Neural cell (in vitro differentiated cells): ENCODE measurements around the gene FARP2. TPM values are rescaled to one million over a fixed set of nuclear protein-coding genes. Genes with fewer than 3 reads are reported as not detected.

Experiments used
- H2AFZ ChIP-seq: fragments of 200-600, 300-800 bp; sonication (generic), shearing (Covaris generic); 2 replicates; pipeline ENCODE4 v1.6.0; 2014; ENCODE audit warnings: low read depth, mild to moderate bottlenecking, antibody characterized with exemption, low read length, moderate library complexity
- H3F3A ChIP-seq: fragments of 200-600 bp; shearing (Covaris generic); 2 replicates; pipeline ENCODE4 v1.6.1; 2016; ENCODE audit warnings: mild to moderate bottlenecking, moderate library complexity, mixed read lengths, antibody characterized with exemption, low read length; ENCODE audit not compliant: insufficient read depth, poor library complexity, severe bottlenecking
- H3K27ac ChIP-seq: fragments of 200-600, 300-800 bp; sonication (generic), shearing (Covaris generic); 2 replicates; pipeline ENCODE4 v1.5.1; 2014; ENCODE audit warnings: mild to moderate bottlenecking, low read length, moderate library complexity
- H3K27me3 ChIP-seq: fragments of 300-800, 200-600 bp; sonication (generic), shearing (Covaris generic); 2 replicates; pipeline ENCODE4 v1.6.0; 2014; ENCODE audit warnings: mild to moderate bottlenecking, low read depth, low read length, moderate library complexity; ENCODE audit not compliant: insufficient read depth
- H3K36me3 ChIP-seq: fragments of 300-800, 200-600 bp; sonication (generic), shearing (Covaris generic); 2 replicates; pipeline ENCODE4 v1.5.1; 2014; ENCODE audit warnings: mild to moderate bottlenecking, antibody characterized with exemption, low read length, moderate library complexity; ENCODE audit not compliant: insufficient read depth
- H3K4me2 ChIP-seq: fragments of 300-800, 200-600 bp; sonication (generic), shearing (Covaris generic); 2 replicates; pipeline ENCODE4 v1.6.0; 2014; ENCODE audit warnings: mild to moderate bottlenecking, low read length
- H3K4me3 ChIP-seq: fragments of 300-800, 200-600 bp; sonication (generic), shearing (Covaris generic); 2 replicates; pipeline ENCODE4 v1.5.1; 2014; ENCODE audit warnings: mild to moderate bottlenecking, low read length, moderate library complexity
- H3K79me2 ChIP-seq: fragments of 200-600 bp; shearing (Covaris generic); replicated peaks from 2 replicates; pipeline ENCODE4 v1.6.0; 2014; ENCODE audit warnings: mild to moderate bottlenecking, low read length, moderate library complexity; ENCODE audit not compliant: insufficient read depth
- H3K9ac ChIP-seq: fragments of 300-800, 200-600 bp; sonication (generic), shearing (Covaris generic); 2 replicates; pipeline ENCODE4 v1.6.1; 2016; ENCODE audit warnings: mild to moderate bottlenecking, low read length, mixed read lengths
- H3K9me2 ChIP-seq: fragments of 200-600 bp; shearing (Covaris generic); 2 replicates; pipeline ENCODE4 v1.6.1; 2016; ENCODE audit warnings: mild to moderate bottlenecking, low read length, mixed read lengths; ENCODE audit not compliant: insufficient read depth
- H3K9me3 ChIP-seq: fragments of 200-600, 300-800 bp; sonication (generic), shearing (Covaris generic); 2 replicates; pipeline ENCODE4 v1.6.1; 2016; ENCODE audit warnings: mild to moderate bottlenecking, mixed run types, low read length, moderate library complexity, mixed read lengths
- H4K20me1 ChIP-seq: fragments of 200-600 bp; shearing (Covaris generic); 2 replicates; pipeline ENCODE4 v1.6.1; 2016; ENCODE audit warnings: mild to moderate bottlenecking, mixed run types; ENCODE audit not compliant: insufficient read depth
- CTCF ChIP-seq: fragments of 450-650 bp; IDR thresholded peaks from 2 replicates; pipeline ENCODE4 v1.5.1; 2014; ENCODE audit warnings: antibody characterized with exemption, mild to moderate bottlenecking, moderate library complexity; ENCODE audit not compliant: poor library complexity, severe bottlenecking
- EP300 ChIP-seq: fragments of 450-650 bp; conservative IDR thresholded peaks from 2 replicates; pipeline ENCODE4 v1.6.1; 2014; ENCODE audit warnings: antibody characterized with exemption, mild to moderate bottlenecking, moderate library complexity; ENCODE audit not compliant: poor library complexity, severe bottlenecking
- EZH2 ChIP-seq: fragments of 200-600, 300-800 bp; shearing (Covaris generic), sonication (generic); IDR thresholded peaks from 2 replicates; pipeline ENCODE4 v1.6.1; 2014; ENCODE audit warnings: antibody characterized with exemption, low read length, borderline replicate concordance, mild to moderate bottlenecking; ENCODE audit not compliant: insufficient read depth, poor library complexity, severe bottlenecking
- MXI1 ChIP-seq: fragments of 450-650 bp; conservative IDR thresholded peaks from 2 replicates; pipeline ENCODE4 v1.6.1; 2014; ENCODE audit warnings: antibody characterized with exemption, mild to moderate bottlenecking; ENCODE audit not compliant: poor library complexity, severe bottlenecking
- POLR2AphosphoS5 ChIP-seq: IDR thresholded peaks from 2 replicates; pipeline ENCODE4 v1.6.1; 2012
- RAD21 ChIP-seq: fragments of 450-650 bp; conservative IDR thresholded peaks from 2 replicates; pipeline ENCODE4 v1.6.1; 2014; ENCODE audit warnings: antibody characterized with exemption, mild to moderate bottlenecking, moderate library complexity
- REST ChIP-seq: IDR thresholded peaks from 2 replicates; pipeline ENCODE4 v1.6.1; 2012; ENCODE audit warnings: borderline replicate concordance
- SMC3 ChIP-seq: fragments of 450-650 bp; conservative IDR thresholded peaks from 2 replicates; pipeline ENCODE4 v1.6.1; 2014; ENCODE audit warnings: antibody characterized with exemption, mild to moderate bottlenecking, moderate library complexity; ENCODE audit not compliant: poor library complexity
- TAF1 ChIP-seq: IDR thresholded peaks from 2 replicates; pipeline ENCODE4 v1.6.1; 2012; ENCODE audit warnings: low read depth
- polyA plus RNA-seq: library from polyadenylated mRNA; depleted of rRNA; stranded (reverse); fragments of >200 nt; gene quantifications from 2 replicates; pipeline ENCODE4 v1.2.3, GENCODE V29; 2014

The FARP2 gene
- polyA plus RNA-seq, 1 donor from 2014 or later, result 13.3 TPM

- Histone ChIP-seq H3K79me2 (no peaks in the 10 kb centered on the region), H3K36me3 (no peaks in the 10 kb centered on the region), H2AFZ (no peak overlapping the region)
Measured at GRCh38 chr2:241494311-241494908, 138.3 kb downstream of the FARP2 start.

GRCh38 chr2:241495172-241496002, 139.3 kb downstream of the FARP2 start:
- no peaks in the 10 kb centered on the region for H4K20me1 ChIP-seq

More at GRCh38 chr2:241494311-241494908, 138.3 kb downstream of the FARP2 start:
- Histone ChIP-seq H3K9me3 (no peaks in the 10 kb centered on the region), H3K27ac (no peak overlapping the region), H3K9me2 (no peaks in the 10 kb centered on the region), H4K20me1 (no peaks in the 10 kb centered on the region), H3F3A (no peaks in the 10 kb centered on the region), H3K27me3 (no peaks in the 10 kb centered on the region), H3K9ac (no peak overlapping the region), H3K4me3 (no peak overlapping the region), H3K4me2 (no peak overlapping the region)
- TF ChIP-seq SMC3 (no peak), EZH2 (no peak), POLR2AphosphoS5 (no peak), EP300 (no peak)

More at GRCh38 chr2:241495172-241496002, 139.3 kb downstream of the FARP2 start:
- Histone ChIP-seq H3K27ac (no peak overlapping the region), H3K36me3 (no peaks in the 10 kb centered on the region), H3K9ac (no peak overlapping the region), H3K9me2 (no peaks in the 10 kb centered on the region), H2AFZ (no peak overlapping the region), H3K9me3 (no peaks in the 10 kb centered on the region), H3F3A (no peaks in the 10 kb centered on the region), H3K79me2 (no peaks in the 10 kb centered on the region), H3K4me3 (no peak overlapping the region), H3K4me2 (no peak overlapping the region), H3K27me3 (no peaks in the 10 kb centered on the region)
- TF ChIP-seq TAF1 (no peak), CTCF (no peak), EZH2 (no peak), SMC3 (no peak), POLR2AphosphoS5 (no peak), MXI1 (no peak), EP300 (no peak), RAD21 (no peak), REST (no peak)
